ENCODE results near the gene PLXNA4. TPM values are rescaled to one million over a fixed set of nuclear protein-coding genes. Genes with fewer than 3 reads are reported as not detected.
"Not testable (repeated sequence)": the region's sequence is repeated elsewhere in the genome, so short reads cannot be mapped to it uniquely, and the experiment has no call there.

PLXNA4 gene
- total RNA-seq, 4 donors from 2014 or later = 4.8 to 19.7 (median 10.7) TPM

DNA sequence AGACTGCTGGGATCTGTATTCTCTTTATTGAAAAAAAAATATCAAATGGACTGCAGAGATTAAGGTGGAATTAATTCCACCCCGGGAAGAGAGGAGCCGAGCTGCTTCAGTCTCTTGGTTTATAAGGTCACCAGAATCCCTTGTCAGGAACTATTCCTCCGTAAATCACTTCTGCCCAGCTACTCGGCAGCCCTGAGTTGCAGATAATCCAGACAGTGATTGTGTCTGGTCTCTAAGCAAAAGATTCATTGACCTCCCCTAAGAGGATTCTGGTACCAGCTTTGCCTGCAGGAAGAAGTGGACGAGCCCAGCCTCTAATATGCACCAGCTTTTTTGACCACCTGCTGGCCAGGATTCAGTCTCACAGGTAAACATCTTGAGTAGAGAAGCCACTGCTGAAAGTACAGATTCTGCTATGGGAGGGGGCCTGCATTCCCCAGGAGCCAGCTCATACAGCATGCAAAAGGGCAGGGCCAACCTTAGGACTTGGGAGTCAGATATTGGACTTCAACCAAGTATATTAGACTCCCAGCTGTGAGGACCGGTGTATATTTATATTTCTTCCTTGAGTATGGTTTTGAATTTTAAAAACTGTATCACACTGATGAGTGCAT, 27.1 kb upstream of the PLXNA4 start:
- 38 to 64% methylated on average over 5 to 6 of the region's 6 CpGs for WGBS, 2 donors (ENCODE audit: low coverage in 1 of 2)
- ATAC-seq = no peak
- no peaks in the 10 kb centered on the region for H3K36me3 ChIP-seq
- no peak overlapping the region for H3K27ac ChIP-seq
- H3K4me1 ChIP-seq = no peaks in the 10 kb centered on the region
- H3K4me3 ChIP-seq = no peak overlapping the region
- no peak for TF ChIP-seq POLR2AphosphoS5 (IDR thresholded peaks at IDR 0.05)
- no peak for TF ChIP-seq EP300 (IDR thresholded peaks at IDR 0.05)
- no peak for TF ChIP-seq POLR2A (IDR thresholded peaks at IDR 0.05)
- TF ChIP-seq, protein P1, sequence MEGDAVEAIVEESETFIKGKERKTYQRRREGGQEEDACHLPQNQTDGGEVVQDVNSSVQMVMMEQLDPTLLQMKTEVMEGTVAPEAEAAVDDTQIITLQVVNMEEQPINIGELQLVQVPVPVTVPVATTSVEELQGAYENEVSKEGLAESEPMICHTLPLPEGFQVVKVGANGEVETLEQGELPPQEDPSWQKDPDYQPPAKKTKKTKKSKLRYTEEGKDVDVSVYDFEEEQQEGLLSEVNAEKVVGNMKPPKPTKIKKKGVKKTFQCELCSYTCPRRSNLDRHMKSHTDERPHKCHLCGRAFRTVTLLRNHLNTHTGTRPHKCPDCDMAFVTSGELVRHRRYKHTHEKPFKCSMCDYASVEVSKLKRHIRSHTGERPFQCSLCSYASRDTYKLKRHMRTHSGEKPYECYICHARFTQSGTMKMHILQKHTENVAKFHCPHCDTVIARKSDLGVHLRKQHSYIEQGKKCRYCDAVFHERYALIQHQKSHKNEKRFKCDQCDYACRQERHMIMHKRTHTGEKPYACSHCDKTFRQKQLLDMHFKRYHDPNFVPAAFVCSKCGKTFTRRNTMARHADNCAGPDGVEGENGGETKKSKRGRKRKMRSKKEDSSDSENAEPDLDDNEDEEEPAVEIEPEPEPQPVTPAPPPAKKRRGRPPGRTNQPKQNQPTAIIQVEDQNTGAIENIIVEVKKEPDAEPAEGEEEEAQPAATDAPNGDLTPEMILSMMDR (IDR thresholded peaks at IDR 0.05) = no peak
- no peaks in the 10 kb centered on the region for H3K9me3 ChIP-seq
- peaks cover 10% of the 10 kb centered on the region for H3K27me3 ChIP-seq

DNA sequence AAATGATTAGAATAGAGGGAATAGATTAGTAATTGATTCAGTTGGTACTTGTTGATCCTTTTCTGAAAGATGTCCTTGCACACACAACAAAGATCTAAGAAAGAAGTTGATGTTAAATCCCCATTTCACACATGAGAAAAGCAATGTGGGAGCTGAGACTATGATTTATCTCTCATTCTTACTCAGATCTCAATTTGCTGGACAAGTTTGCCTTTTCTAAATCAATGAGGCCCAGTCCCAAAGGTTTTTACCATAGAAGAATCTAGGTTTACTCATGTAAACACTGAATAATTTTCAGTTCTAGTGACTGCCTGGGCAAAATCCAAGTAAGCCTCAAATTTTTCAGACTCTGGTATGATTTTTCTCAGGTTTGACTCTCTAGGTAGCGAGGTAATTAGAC, 25.5 kb upstream of the PLXNA4 start:
- H3K4me3 ChIP-seq = no peak overlapping the region
- no peaks in the 10 kb centered on the region for H3K4me1 ChIP-seq
- H3K9me3 ChIP-seq = no peaks in the 10 kb centered on the region
- TF ChIP-seq EP300 (IDR thresholded peaks at IDR 0.05) (no peak), POLR2AphosphoS5 (IDR thresholded peaks at IDR 0.05) (no peak), POLR2A (IDR thresholded peaks at IDR 0.05) (no peak)
- TF ChIP-seq, protein P1 (IDR thresholded peaks at IDR 0.05) = no peak
- ATAC-seq = no peak
- H3K36me3 ChIP-seq = no peaks in the 10 kb centered on the region
- H3K27me3 ChIP-seq = peaks cover 10% of the 10 kb centered on the region
- 70 to 80% methylated on average over 1 of the region's 1 CpG for WGBS, 2 donors (ENCODE audit: low coverage in 1 of 2)
- H3K27ac ChIP-seq = no peak overlapping the region

DNA sequence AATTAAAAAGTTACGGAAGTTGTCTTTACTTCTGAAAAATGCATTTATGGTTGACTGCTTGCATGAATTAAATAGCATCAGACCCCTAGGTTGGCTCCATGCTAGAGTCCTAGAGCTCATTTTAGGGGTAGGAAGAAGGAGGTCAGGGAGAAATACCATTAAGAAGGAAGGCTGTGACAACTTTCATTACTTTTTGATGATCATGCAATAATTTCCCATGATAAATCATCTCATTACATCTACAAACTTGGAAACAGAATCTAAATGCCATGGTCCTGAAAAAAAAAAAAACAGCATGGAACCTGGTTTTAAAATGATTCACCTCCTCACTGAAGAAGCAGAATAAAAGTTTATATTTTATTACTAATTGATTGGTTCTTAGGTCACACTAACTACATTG, 20.3 kb upstream of the PLXNA4 start:
- WGBS, 2 donors (ENCODE audit: low coverage in 1 of 2) = 44 to 55% methylated on average over 1 of the region's 1 CpG
- H3K36me3 ChIP-seq = no peaks in the 10 kb centered on the region
- no peaks in the 10 kb centered on the region for H3K9me3 ChIP-seq
- no peaks in the 10 kb centered on the region for H3K4me1 ChIP-seq
- H3K27ac ChIP-seq = no peak overlapping the region
- ATAC-seq = no peak
- peaks cover 17% of the 10 kb centered on the region for H3K27me3 ChIP-seq
- H3K4me3 ChIP-seq = no peak overlapping the region
- TF ChIP-seq, protein P1 (IDR thresholded peaks at IDR 0.05) = no peak
- TF ChIP-seq EP300 (IDR thresholded peaks at IDR 0.05) (no peak), POLR2AphosphoS5 (IDR thresholded peaks at IDR 0.05) (no peak), POLR2A (IDR thresholded peaks at IDR 0.05) (no peak)

DNA sequence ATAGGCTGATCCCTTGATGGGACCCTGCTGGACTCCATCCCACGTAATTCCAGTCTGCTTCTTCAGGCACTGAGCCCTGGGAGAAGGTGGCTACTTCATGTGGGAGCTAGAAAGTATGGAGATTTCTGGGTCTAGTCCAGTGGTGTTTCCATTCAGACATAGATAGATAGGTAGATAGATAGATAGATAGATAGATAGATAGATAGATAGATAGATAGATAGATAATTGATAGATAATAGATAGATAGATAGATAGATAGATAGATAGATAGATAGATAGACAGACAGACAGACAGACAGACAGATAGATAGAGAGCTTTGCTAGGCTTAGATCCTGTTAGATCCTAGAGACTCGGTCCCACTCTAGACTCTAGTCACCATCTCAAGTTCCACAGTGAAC, 18.5 kb upstream of the PLXNA4 start:
- not testable (repeated sequence) for H3K4me1 ChIP-seq, H3K27ac ChIP-seq, H3K4me3 ChIP-seq, H3K9me3 ChIP-seq, ATAC-seq, H3K36me3 ChIP-seq
- WGBS, 2 donors (ENCODE audit: low coverage in 1 of 2) = 86 to 100% methylated on average over 1 of the region's 2 CpGs
- H3K27me3 ChIP-seq = peaks cover 12% of the 10 kb centered on the region

DNA sequence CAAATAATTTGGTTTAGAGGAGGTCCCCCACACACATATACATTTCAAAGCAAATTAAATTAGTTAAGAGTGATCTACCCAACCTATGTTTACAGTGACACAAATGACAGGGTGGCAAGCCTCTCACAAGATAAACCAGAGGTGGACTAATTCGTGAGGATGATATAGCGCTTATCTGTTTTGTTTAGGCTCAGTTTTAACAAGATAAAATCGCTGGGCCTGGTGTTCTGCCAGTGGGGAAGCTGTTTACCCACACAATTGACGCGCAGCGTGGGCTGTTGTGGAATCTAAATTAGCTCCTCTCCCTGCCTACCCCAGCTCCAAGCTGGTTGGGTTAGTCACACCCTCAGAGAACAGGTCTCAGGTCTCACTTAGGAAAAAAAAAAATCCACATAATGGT, 16.7 kb upstream of the PLXNA4 start:
- no peak overlapping the region for H3K4me3 ChIP-seq
- peaks cover 12% of the 10 kb centered on the region for H3K27me3 ChIP-seq
- no peaks in the 10 kb centered on the region for H3K9me3 ChIP-seq
- H3K27ac ChIP-seq = no peak overlapping the region
- TF ChIP-seq, protein P1 (IDR thresholded peaks at IDR 0.05) = no peak
- TF ChIP-seq POLR2A (IDR thresholded peaks at IDR 0.05) (no peak), POLR2AphosphoS5 (IDR thresholded peaks at IDR 0.05) (no peak)
- H3K4me1 ChIP-seq = no peaks in the 10 kb centered on the region
- no peak for ATAC-seq
- 15% methylated on average over 6 of the region's 6 CpGs; no CpG with 5 or more reads in 1 of the 2 donors for WGBS, 2 donors (ENCODE audit: low coverage in 1 of 2)
- H3K36me3 ChIP-seq = no peaks in the 10 kb centered on the region

Measured in gastroesophageal sphincter (tissue), 4 donors.